OCI-LY3 (cell line): ENCODE data around the gene CAPZB.

Experiments used
- H2AFZ ChIP-seq: fragments of 200-600, 300-600 bp; shearing (Covaris generic); 2 replicates; pipeline ENCODE4 v1.6.0; 2014; ENCODE audit warnings: antibody characterized with exemption, low read depth, low read length
- H3K27ac ChIP-seq: fragments of 200-600, 300-600 bp; sonication (generic); 2 replicates; pipeline ENCODE4 v1.5.1; 2014; ENCODE audit warnings: mild to moderate bottlenecking, low read length, moderate library complexity, mixed read lengths
- H3K27me3 ChIP-seq: fragments of 200-600, 300-600 bp; sonication (generic); 2 replicates; pipeline ENCODE4 v1.6.1; 2014; ENCODE audit warnings: low read depth, low read length, mixed read lengths
- H3K36me3 ChIP-seq: fragments of 200-600, 300-600 bp; sonication (generic); replicated peaks from 2 replicates; pipeline ENCODE3; 2014; ENCODE audit warnings: low read depth, low read length, mixed read lengths
- H3K4me1 ChIP-seq: fragments of 300-600, 200-600 bp; sonication (generic); 2 replicates; pipeline ENCODE4 v1.6.1; 2014; ENCODE audit warnings: low read length, mixed read lengths
- H3K4me2 ChIP-seq: fragments of 200-600, 300-600 bp; sonication (generic); 2 replicates; pipeline ENCODE4 v1.6.1; 2014; ENCODE audit warnings: low read length, mixed read lengths
- H3K4me3 ChIP-seq: fragments of 300-600, 200-600 bp; sonication (generic); 2 replicates; pipeline ENCODE4 v1.5.1; 2014; ENCODE audit warnings: antibody characterized with exemption, mild to moderate bottlenecking, low read length, moderate library complexity
- H3K79me2 ChIP-seq: fragments of 300-600, 200-600 bp; shearing (Covaris generic); 2 replicates; pipeline ENCODE4 v1.6.1; 2014; ENCODE audit warnings: mild to moderate bottlenecking, low read length, mixed read lengths
- H3K9ac ChIP-seq: fragments of 300-600, 200-600 bp; shearing (Covaris generic); 2 replicates; pipeline ENCODE4 v1.6.0; 2014; ENCODE audit warnings: mild to moderate bottlenecking, low read length, moderate library complexity
- H3K9me3 ChIP-seq: fragments of 200-600, 300-600 bp; shearing (Covaris generic); 2 replicates; pipeline ENCODE4 v1.6.1; 2014; ENCODE audit warnings: low read length, mixed read lengths; ENCODE audit not compliant: insufficient read depth
- H4K20me1 ChIP-seq: fragments of 200-600, 300-600 bp; sonication (generic); 2 replicates; pipeline ENCODE4 v1.6.1; 2016; ENCODE audit warnings: low read length, mixed read lengths; ENCODE audit not compliant: insufficient read depth
- EZH2phosphoT487 ChIP-seq: fragments of 200-600 bp; shearing (Covaris generic); IDR thresholded peaks from 2 replicates; pipeline ENCODE4 v1.6.1; 2018; ENCODE audit warnings: antibody characterized with exemption, mixed run types, low read depth
- TF ChIP-seq, protein P1 (sequence below): fragments of 200-600, 300-600 bp; sonication (generic); IDR thresholded peaks from 2 replicates; pipeline ENCODE4 v1.5.1; 2014; ENCODE audit warnings: antibody characterized with exemption, low read length, low read depth

The CAPZB gene

DNA sequence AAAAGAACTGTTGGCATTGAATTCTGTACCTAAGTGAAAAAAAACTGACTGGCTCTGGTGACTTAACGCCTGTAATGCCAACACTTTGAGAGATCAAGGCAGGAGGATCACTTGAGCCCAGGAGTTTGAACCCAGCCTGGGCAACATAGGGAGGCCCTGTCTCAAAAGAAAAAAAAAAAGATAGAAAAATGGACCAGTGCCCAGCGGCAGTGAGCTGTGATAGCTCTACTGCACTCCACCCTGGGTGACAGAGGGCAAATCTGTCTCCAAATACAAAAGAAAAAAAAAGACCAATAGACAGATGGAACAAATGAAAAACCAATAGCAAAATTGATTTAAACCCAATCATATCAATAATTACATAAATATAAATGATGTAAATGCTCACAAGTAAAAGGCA is 196.1 kb downstream of the CAPZB start:
- H3K4me1 ChIP-seq, result no peaks in the 10 kb centered on the region
- no peak overlapping the region for H3K9ac ChIP-seq
- H3K9me3 ChIP-seq, result no peaks in the 10 kb centered on the region
- H2AFZ ChIP-seq, result no peak overlapping the region
- no peak overlapping the region for H3K4me3 ChIP-seq
- no peaks in the 10 kb centered on the region for H3K36me3 ChIP-seq
- no peak overlapping the region for H3K27ac ChIP-seq
- H3K4me2 ChIP-seq, result no peak overlapping the region
- no peak for TF ChIP-seq EZH2phosphoT487
- TF ChIP-seq, protein P1, sequence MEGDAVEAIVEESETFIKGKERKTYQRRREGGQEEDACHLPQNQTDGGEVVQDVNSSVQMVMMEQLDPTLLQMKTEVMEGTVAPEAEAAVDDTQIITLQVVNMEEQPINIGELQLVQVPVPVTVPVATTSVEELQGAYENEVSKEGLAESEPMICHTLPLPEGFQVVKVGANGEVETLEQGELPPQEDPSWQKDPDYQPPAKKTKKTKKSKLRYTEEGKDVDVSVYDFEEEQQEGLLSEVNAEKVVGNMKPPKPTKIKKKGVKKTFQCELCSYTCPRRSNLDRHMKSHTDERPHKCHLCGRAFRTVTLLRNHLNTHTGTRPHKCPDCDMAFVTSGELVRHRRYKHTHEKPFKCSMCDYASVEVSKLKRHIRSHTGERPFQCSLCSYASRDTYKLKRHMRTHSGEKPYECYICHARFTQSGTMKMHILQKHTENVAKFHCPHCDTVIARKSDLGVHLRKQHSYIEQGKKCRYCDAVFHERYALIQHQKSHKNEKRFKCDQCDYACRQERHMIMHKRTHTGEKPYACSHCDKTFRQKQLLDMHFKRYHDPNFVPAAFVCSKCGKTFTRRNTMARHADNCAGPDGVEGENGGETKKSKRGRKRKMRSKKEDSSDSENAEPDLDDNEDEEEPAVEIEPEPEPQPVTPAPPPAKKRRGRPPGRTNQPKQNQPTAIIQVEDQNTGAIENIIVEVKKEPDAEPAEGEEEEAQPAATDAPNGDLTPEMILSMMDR, result no peak
- no peaks in the 10 kb centered on the region for H3K27me3 ChIP-seq
- H4K20me1 ChIP-seq, result no peaks in the 10 kb centered on the region
- H3K79me2 ChIP-seq, result no peaks in the 10 kb centered on the region
